NCI-H1417 treated with DMSO at 0.1 percent for 48 hours (cell line): ENCODE data around the gene KLHL2.
A peak's percentile ranks its signal among the peaks of the same experiment; 100 is the strongest.
"Not testable (repeated sequence)": the region's sequence is repeated elsewhere in the genome, so short reads cannot be mapped to it uniquely, and the experiment has no call there.

ENCODE experiments used
- DNase-seq: peaks from one replicate; lab custom pipeline; 2025; lab: John Stamatoyannopoulos, UW

KLHL2 gene

GRCh38 chr4:165234766-165235165 lies 27.4 kb downstream of the KLHL2 start:
- no peak for DNase-seq

GRCh38 chr4:165236852-165237251 lies 29.5 kb downstream of the KLHL2 start:
- DNase-seq = not testable (repeated sequence)

GRCh38 chr4:165238041-165238640 lies 30.8 kb downstream of the KLHL2 start:
- DNase-seq = peak; percentile 61

- DNase-seq = not testable (repeated sequence)
Measured at GRCh38 chr4:165240761-165241160, 33.4 kb downstream of the KLHL2 start.

- DNase-seq = not testable (repeated sequence)
Measured at GRCh38 chr4:165244148-165244547, 36.8 kb downstream of the KLHL2 start.

GRCh38 chr4:165244587-165245186 lies 37.3 kb downstream of the KLHL2 start:
- DNase-seq = not testable (repeated sequence)

- DNase-seq = no peak
Measured at GRCh38 chr4:165248102-165248501, 40.7 kb downstream of the KLHL2 start.

GRCh38 chr4:165248904-165249303 lies 41.5 kb downstream of the KLHL2 start:
- DNase-seq = not testable (repeated sequence)

GRCh38 chr4:165254771-165255170 lies 47.4 kb downstream of the KLHL2 start:
- not testable (repeated sequence) for DNase-seq

- DNase-seq = not testable (repeated sequence)
Measured at GRCh38 chr4:165255439-165255838, 48.1 kb downstream of the KLHL2 start.

- not testable (repeated sequence) for DNase-seq
Measured at GRCh38 chr4:165256074-165256659, 48.8 kb downstream of the KLHL2 start.

- DNase-seq = not testable (repeated sequence)
Measured at GRCh38 chr4:165259776-165260175, 52.4 kb downstream of the KLHL2 start.

- not testable (repeated sequence) for DNase-seq
Measured at GRCh38 chr4:165262306-165262705, 54.9 kb downstream of the KLHL2 start.

GRCh38 chr4:165263466-165263865 lies 56.1 kb downstream of the KLHL2 start:
- not testable (repeated sequence) for DNase-seq

- DNase-seq = not testable (repeated sequence)
Measured at GRCh38 chr4:165269931-165270330, 62.6 kb downstream of the KLHL2 start.

GRCh38 chr4:165273443-165273842 lies 66.1 kb downstream of the KLHL2 start:
- not testable (repeated sequence) for DNase-seq

GRCh38 chr4:165275357-165275756 lies 68.0 kb downstream of the KLHL2 start:
- DNase-seq = not testable (repeated sequence)

GRCh38 chr4:165279531-165279930 lies 72.2 kb downstream of the KLHL2 start:
- not testable (repeated sequence) for DNase-seq

- DNase-seq = not testable (repeated sequence)
Measured at GRCh38 chr4:165284697-165285096, 77.3 kb downstream of the KLHL2 start.

GRCh38 chr4:165286619-165287340 lies 79.4 kb downstream of the KLHL2 start:
- DNase-seq = not testable (repeated sequence)

GRCh38 chr4:165288226-165288625 lies 80.9 kb downstream of the KLHL2 start:
- DNase-seq = no peak

GRCh38 chr4:165288639-165289422 lies 81.5 kb downstream of the KLHL2 start:
- no peak for DNase-seq
